ENCODE measurements around the gene AGAP1.

AGAP1 gene

DNA sequence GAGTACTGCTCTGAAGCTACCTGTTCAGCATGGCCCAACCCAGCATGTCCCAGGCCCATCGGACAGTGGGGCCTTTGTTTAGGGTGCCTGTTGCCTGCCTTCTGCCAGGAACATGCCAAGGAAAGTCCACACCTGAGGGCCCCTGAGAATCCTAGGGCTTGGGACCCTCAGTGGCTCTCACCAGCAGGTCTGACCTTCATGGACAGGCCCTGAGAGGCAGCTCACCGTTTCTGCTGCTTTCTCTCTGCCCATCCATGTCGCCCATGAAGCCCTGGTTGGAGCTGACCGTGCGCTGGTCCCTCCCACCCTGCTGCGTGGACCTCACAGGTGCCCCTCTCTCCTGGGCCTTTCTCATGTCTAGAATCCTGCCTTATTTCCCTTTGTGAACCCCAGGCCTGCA is 550.3 kb downstream of the AGAP1 start:
- no peaks in the 10 kb centered on the region for H3K27me3 ChIP-seq (replicated peaks; ENCODE audit: control insufficient read depth, insufficient read depth, low read length)
- H3K4me3 ChIP-seq (ENCODE audit: low read length), result no peak overlapping the region
- peaks cover 20% of the 10 kb centered on the region for H3K36me3 ChIP-seq (ENCODE audit: control insufficient read depth, insufficient read depth, low read length, severe bottlenecking)
- H3K4me1 ChIP-seq (ENCODE audit: control insufficient read depth, insufficient read depth, low read length), result no peaks in the 10 kb centered on the region
- DNase-seq (ENCODE audit: low read depth), result no peak
- H3K9me3 ChIP-seq (ENCODE audit: control insufficient read depth, low read length), result no peaks in the 10 kb centered on the region
- H3K9ac ChIP-seq (ENCODE audit: low read length), result no peak overlapping the region

DNA sequence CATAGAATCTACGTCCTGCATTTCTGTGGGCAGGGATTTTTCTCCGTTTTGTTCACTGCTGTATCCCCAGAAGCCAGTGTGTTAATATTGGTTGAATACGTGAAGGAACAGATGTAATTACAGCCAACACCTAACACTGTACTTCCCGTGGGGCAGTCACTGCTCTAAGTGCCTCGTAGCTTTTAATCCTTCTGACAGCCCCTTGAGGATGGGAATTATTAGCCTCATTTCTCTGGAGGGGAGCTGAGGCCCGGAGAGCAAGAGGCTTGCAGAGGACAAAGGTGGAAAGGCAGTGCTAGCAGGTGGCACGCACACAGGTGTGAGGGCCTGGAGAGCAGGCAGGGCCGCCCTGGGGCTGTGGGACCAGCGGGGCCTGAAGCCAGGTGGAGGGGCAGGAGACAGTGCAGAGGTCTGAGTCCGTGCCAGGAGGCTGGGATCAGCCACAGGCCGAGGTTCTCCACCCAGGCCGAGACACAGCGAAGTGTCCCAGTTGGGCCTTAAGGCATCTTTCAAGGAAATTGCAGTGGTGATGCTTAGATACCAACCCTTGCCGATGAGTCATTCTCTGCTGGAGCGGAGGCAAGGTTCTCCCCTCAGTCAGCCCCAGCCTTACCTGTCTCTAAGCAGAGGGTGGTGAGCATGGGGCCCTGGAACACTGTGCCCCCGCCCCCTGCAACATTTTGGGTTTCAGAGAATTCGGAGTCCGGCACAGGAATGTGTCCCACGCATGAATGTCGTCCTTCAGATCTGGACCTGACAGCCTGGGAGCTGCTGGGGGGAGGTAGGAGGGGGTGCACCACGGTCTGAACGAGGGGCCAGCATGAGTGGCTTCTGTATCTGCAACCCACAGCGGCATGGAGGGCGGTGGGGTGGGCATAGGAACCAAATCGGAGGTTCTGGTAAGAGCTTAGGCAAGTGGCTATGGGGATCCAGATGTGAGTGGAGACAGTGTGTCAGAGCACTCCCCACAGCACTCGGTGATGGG is 551.7 kb downstream of the AGAP1 start:
- no peak overlapping the region for H3K4me3 ChIP-seq (ENCODE audit: low read length)
- H3K9ac ChIP-seq (ENCODE audit: low read length), result no peak overlapping the region
- no peaks in the 10 kb centered on the region for H3K9me3 ChIP-seq (ENCODE audit: control insufficient read depth, low read length)
- H3K36me3 ChIP-seq (ENCODE audit: control insufficient read depth, insufficient read depth, low read length, severe bottlenecking), result peaks cover 27% of the 10 kb centered on the region
- no peak for DNase-seq (ENCODE audit: low read depth)
- no peaks in the 10 kb centered on the region for H3K4me1 ChIP-seq (ENCODE audit: control insufficient read depth, insufficient read depth, low read length)
- no peaks in the 10 kb centered on the region for H3K27me3 ChIP-seq (replicated peaks; ENCODE audit: control insufficient read depth, insufficient read depth, low read length)

DNA sequence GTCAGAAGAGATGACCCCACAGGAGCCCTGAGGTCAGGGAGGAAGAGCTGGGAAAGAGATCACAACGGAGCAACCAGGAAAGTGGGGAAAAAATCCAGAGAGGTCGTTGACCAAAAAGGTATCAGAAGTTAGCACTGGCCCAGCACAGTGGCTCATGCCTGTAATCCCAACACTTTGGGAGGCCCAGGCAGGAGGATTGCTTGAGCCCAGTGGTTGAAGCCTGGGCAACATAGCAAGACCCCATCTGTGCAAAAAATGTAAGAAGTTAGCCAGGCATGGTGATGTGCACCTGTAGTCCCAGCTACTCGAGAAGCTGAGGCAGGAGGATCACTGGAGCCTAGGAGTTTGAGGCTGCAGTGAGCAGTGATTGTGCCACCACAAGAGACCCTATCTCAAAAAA is 552.9 kb downstream of the AGAP1 start:
- Histone ChIP-seq H3K9ac (ENCODE audit: low read length) (no peak overlapping the region), H3K9me3 (ENCODE audit: control insufficient read depth, low read length) (no peaks in the 10 kb centered on the region), H3K4me3 (ENCODE audit: low read length) (no peak overlapping the region), H3K36me3 (ENCODE audit: control insufficient read depth, insufficient read depth, low read length, severe bottlenecking) (peaks cover 20% of the 10 kb centered on the region), H3K27me3 (replicated peaks; ENCODE audit: control insufficient read depth, insufficient read depth, low read length) (no peaks in the 10 kb centered on the region), H3K4me1 (ENCODE audit: control insufficient read depth, insufficient read depth, low read length) (no peaks in the 10 kb centered on the region)
- no peak for DNase-seq (ENCODE audit: low read depth)

DNA sequence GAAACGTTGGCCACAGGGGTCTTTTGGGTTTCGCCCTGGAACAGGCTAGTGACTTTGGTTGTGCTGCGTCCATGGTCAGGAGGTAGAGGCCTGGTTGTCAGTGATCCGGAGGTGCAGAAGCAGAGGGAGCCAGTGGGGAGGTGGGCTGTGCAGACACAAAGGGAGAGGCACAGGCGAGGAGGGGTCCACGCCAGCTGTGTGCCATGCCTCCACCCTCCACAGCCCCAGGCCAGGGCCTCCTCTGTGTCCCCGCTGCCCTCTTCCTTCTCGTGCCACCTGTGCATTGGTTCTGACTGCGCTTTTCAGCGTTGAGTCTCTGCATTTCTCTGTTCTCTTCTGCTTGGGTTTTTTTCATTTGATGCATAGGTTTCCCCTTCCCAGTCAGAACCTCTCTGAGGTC is 553.3 kb downstream of the AGAP1 start:
- H3K4me1 ChIP-seq (ENCODE audit: control insufficient read depth, insufficient read depth, low read length), result no peaks in the 10 kb centered on the region
- H3K36me3 ChIP-seq (ENCODE audit: control insufficient read depth, insufficient read depth, low read length, severe bottlenecking), result peaks cover 19% of the 10 kb centered on the region
- H3K4me3 ChIP-seq (ENCODE audit: low read length), result no peak overlapping the region
- H3K27me3 ChIP-seq (replicated peaks; ENCODE audit: control insufficient read depth, insufficient read depth, low read length), result no peaks in the 10 kb centered on the region
- H3K9me3 ChIP-seq (ENCODE audit: control insufficient read depth, low read length), result no peaks in the 10 kb centered on the region
- DNase-seq (ENCODE audit: low read depth), result no peak
- H3K9ac ChIP-seq (ENCODE audit: low read length), result no peak overlapping the region

DNA sequence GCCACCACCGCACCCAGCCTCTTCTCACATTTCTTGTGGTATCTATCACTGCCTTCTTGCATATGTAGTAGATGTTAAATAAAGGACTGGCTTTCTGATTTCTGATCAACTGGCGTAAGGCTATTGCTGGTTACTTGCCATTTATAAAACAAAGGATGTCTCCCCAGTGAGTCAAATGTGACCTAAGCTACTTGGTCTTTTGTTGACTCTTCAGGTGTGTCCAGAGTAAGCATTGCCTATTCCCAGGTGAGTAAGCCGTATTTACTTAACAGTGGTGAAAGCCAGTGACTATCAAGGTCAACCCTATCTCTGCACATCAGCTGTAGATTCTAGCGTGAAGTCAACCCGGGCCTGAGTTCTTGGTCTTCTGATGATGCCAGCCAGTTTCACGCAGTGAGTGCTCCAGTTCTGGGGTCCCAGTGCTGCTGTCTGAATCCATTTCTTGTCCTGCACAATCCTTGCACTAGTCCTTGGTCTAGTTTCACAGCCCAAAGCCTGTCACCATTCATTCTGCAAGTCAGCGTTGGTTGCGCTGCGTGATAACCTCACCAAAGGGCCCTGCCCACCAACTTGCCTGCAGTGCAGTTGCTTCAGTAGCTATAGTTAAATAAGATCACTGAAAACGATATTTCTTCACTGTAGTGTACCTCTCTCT is 554.2 kb downstream of the AGAP1 start:
- Histone ChIP-seq H3K4me1 (ENCODE audit: control insufficient read depth, insufficient read depth, low read length) (no peaks in the 10 kb centered on the region), H3K9ac (ENCODE audit: low read length) (no peak overlapping the region), H3K4me3 (ENCODE audit: low read length) (no peak overlapping the region), H3K36me3 (ENCODE audit: control insufficient read depth, insufficient read depth, low read length, severe bottlenecking) (peaks cover 19% of the 10 kb centered on the region), H3K27me3 (replicated peaks; ENCODE audit: control insufficient read depth, insufficient read depth, low read length) (no peaks in the 10 kb centered on the region), H3K9me3 (ENCODE audit: control insufficient read depth, low read length) (no peaks in the 10 kb centered on the region)
- DNase-seq (ENCODE audit: low read depth), result no peak

DNA sequence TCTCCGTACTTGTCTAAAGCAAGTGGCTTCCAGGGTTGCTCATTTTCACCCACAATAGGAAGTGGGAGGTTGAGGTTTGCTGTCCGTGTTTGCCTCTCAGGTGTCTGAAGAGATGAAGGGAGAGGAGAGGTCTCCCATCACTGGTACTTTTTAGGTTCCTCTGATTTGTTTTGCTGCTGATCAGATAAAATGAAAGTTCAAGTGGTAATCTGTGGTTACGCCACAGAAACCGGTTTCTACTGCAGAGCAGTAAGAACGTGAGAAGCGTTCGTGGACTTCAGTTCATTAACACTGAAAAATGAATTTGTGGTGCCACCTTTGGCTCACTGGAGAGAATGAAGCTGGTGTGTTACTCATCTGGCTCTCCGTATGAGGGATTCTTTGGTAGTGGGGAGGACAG is 556.1 kb downstream of the AGAP1 start:
- H3K9me3 ChIP-seq (ENCODE audit: control insufficient read depth, low read length), result no peaks in the 10 kb centered on the region
- no peak for DNase-seq (ENCODE audit: low read depth)
- H3K4me1 ChIP-seq (ENCODE audit: control insufficient read depth, insufficient read depth, low read length), result peaks cover 8% of the 10 kb centered on the region

DNA sequence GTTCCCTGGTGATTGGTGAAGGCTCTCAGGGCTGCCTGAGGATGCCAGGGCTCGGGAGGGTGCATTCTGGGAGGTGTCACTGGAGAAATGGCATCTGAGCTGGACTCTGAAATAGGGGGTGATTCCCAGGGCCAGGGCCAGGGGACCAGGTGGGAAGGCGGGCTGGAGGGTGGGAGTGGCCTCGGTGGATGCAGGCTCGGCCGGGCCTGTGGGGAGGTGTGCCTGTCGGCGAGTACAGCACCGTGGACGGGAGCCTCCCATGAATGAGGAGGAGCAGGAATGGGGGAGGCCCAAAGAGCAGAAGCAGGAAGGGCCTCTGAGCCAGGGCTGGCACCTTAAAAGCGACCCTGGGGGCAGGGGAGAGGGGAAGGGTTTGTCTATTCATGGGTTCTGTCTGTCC is 557.5 kb downstream of the AGAP1 start:
- Histone ChIP-seq H3K27me3 (replicated peaks; ENCODE audit: control insufficient read depth, insufficient read depth, low read length) (no peaks in the 10 kb centered on the region), H3K4me3 (ENCODE audit: low read length) (no peak overlapping the region), H3K36me3 (ENCODE audit: control insufficient read depth, insufficient read depth, low read length, severe bottlenecking) (peaks cover 23% of the 10 kb centered on the region), H3K9me3 (ENCODE audit: control insufficient read depth, low read length) (no peaks in the 10 kb centered on the region), H3K4me1 (ENCODE audit: control insufficient read depth, insufficient read depth, low read length) (peaks cover 8% of the 10 kb centered on the region), H3K9ac (ENCODE audit: low read length) (no peak overlapping the region)
- DNase-seq (ENCODE audit: low read depth), result no peak

More for the DNA sequence above, 556.1 kb downstream of the AGAP1 start:
- Histone ChIP-seq H3K4me3 (ENCODE audit: low read length) (no peak overlapping the region), H3K27me3 (replicated peaks; ENCODE audit: control insufficient read depth, insufficient read depth, low read length) (no peaks in the 10 kb centered on the region), H3K9ac (ENCODE audit: low read length) (no peak overlapping the region), H3K36me3 (ENCODE audit: control insufficient read depth, insufficient read depth, low read length, severe bottlenecking) (peaks cover 19% of the 10 kb centered on the region)

DNA sequence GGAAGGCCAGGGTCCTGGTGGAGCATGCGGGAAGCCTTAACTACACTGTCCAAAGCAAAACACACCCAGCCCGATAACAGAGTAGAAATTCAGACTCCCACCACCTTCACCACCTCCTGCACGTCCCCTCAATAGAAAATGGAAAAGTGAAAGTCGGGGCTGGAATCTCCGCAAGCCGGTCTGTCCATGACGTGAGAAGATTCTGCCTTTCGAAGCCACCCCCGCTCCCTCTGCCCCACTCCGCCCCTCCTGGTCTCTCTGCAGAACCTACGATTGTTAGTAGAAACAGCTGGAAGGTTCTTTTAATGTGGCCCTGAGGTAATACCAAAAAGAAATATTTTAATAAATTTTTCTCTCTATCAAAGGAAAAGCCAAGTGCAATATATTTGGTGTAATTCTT is 558.0 kb downstream of the AGAP1 start:
- no peak for DNase-seq (ENCODE audit: low read depth)
- Histone ChIP-seq H3K4me1 (ENCODE audit: control insufficient read depth, insufficient read depth, low read length) (peaks cover 8% of the 10 kb centered on the region), H3K4me3 (ENCODE audit: low read length) (no peak overlapping the region), H3K9me3 (ENCODE audit: control insufficient read depth, low read length) (no peaks in the 10 kb centered on the region), H3K36me3 (ENCODE audit: control insufficient read depth, insufficient read depth, low read length, severe bottlenecking) (peaks cover 24% of the 10 kb centered on the region), H3K9ac (ENCODE audit: low read length) (no peak overlapping the region), H3K27me3 (replicated peaks; ENCODE audit: control insufficient read depth, insufficient read depth, low read length) (no peaks in the 10 kb centered on the region)

DNA sequence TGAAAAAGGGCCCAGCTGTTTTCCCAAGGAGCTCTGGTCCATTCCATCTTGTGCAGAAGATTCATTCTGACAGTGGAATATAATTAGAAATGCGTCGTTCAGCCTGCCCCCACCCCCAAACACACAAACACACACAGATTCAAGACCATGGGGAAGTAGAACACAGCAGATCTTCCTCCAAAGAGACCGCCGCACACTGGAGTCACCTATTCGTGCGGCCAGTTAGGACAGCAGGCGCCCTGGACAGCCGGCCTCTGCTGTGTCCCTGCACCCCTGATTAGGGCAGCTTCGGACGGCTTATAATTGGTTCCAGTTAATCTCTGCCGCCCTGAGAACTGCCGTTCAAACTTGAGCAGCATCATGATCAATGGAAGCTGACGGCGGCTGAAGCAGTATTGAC is 558.4 kb downstream of the AGAP1 start:
- peaks cover 8% of the 10 kb centered on the region for H3K4me1 ChIP-seq (ENCODE audit: control insufficient read depth, insufficient read depth, low read length)
- H3K9me3 ChIP-seq (ENCODE audit: control insufficient read depth, low read length), result no peaks in the 10 kb centered on the region
- H3K4me3 ChIP-seq (ENCODE audit: low read length), result no peak overlapping the region
- no peaks in the 10 kb centered on the region for H3K27me3 ChIP-seq (replicated peaks; ENCODE audit: control insufficient read depth, insufficient read depth, low read length)
- no peak overlapping the region for H3K9ac ChIP-seq (ENCODE audit: low read length)
- H3K36me3 ChIP-seq (ENCODE audit: control insufficient read depth, insufficient read depth, low read length, severe bottlenecking), result peaks cover 24% of the 10 kb centered on the region
- no peak for DNase-seq (ENCODE audit: low read depth)

DNA sequence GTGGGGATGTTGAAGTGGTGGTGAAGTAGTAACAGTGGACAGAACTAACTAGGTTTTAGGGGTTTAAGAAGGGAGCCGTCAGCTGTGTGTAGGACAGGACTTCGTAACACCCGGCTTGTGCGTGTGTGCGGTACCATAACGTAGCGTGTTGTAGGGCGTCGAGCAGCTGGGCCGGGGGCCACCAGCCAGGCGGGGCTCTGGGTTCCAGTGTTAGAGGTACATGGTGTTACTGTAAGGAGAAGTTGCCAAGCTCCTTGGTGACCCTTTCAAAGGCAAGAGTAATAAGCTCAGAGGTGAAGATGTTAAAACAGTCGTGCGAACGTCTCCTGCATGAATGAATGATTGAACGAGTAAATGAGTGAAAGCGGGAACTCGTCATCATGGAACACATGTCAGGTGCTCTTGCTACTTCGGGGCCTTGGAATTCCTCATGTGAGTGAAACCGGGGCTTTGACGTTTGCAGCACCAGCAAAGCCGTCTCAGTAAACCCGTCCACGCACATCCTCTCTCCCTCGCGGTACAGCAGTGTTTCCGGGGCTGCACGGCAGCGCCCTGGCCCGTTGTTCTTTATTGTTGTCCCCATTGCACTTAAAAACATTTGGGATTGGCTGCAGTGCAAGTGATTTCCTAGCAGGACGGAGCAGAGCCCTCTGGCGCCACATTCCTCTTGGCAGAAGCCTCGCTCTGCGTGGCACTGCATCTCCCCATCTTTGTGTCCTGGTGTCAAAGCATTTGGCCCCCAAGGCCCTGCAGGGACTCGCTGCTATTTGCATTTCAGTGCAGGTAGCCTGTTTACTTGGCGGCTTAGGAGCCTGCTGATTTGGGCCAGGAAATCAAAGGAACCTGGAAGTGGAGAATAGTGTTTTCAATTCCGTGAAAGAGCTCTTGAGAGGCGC is 559.3 kb downstream of the AGAP1 start:
- peaks cover 26% of the 10 kb centered on the region for H3K36me3 ChIP-seq (ENCODE audit: control insufficient read depth, insufficient read depth, low read length, severe bottlenecking)
- H3K27me3 ChIP-seq (replicated peaks; ENCODE audit: control insufficient read depth, insufficient read depth, low read length), result no peaks in the 10 kb centered on the region
- H3K4me1 ChIP-seq (ENCODE audit: control insufficient read depth, insufficient read depth, low read length), result peaks cover 8% of the 10 kb centered on the region
- DNase-seq (ENCODE audit: low read depth), result no peak
- H3K9ac ChIP-seq (ENCODE audit: low read length), result no peak overlapping the region
- peaks cover 3% of the 10 kb centered on the region for H3K9me3 ChIP-seq (ENCODE audit: control insufficient read depth, low read length)
- no peak overlapping the region for H3K4me3 ChIP-seq (ENCODE audit: low read length)

DNA sequence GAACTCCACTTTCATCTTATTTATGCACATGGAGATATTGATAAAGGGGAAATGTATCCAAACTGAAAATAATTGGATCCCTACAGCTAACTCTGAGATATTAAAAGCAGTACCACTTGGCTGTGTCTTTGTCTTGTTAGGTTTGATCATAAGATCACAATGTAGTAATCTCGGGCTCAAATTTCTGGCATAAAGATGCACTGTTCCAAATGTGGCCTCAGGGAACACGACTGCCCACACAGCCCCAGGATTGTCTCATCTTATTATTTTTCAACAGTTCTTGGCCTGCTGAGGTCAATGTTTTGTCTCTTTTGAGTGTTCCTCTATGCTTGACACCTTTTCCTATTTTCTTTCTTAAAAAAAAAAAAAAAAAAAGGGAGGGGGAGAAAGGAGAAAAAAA is 560.3 kb downstream of the AGAP1 start:
- H3K9ac ChIP-seq (ENCODE audit: low read length), result no peak overlapping the region
- no peaks in the 10 kb centered on the region for H3K27me3 ChIP-seq (replicated peaks; ENCODE audit: control insufficient read depth, insufficient read depth, low read length)
- H3K36me3 ChIP-seq (ENCODE audit: control insufficient read depth, insufficient read depth, low read length, severe bottlenecking), result peaks cover 23% of the 10 kb centered on the region
- H3K9me3 ChIP-seq (ENCODE audit: control insufficient read depth, low read length), result peaks cover 10% of the 10 kb centered on the region
- no peak overlapping the region for H3K4me3 ChIP-seq (ENCODE audit: low read length)
- peaks cover 8% of the 10 kb centered on the region for H3K4me1 ChIP-seq (ENCODE audit: control insufficient read depth, insufficient read depth, low read length)
- DNase-seq (ENCODE audit: low read depth), result peak; percentile 55
